ENCODE results near the gene SOX12. TPM values are rescaled to one million over a fixed set of nuclear protein-coding genes. Genes with fewer than 3 reads are reported as not detected.

Gene SOX12
- polyA plus RNA-seq, 3 donors: 0.03 to 0.51 (median 0.12) TPM

DNA sequence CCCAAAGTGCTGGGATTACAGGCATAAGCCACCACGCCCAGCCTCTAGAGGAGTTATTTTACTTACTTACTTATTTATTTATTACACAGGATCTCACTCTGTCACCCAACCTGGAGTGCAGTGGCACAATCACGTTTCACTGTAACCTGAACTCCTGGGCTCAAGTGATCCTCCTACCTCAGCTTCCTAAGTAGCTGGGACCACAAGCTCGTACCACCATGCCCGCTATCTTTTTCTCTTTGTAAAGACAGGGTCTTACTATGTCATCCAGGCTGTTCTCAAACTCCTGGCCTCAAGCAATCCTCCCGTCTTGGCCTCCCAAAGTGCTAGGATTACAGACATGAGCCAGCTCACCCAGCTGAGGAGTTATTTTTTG is 53.6 kb downstream of the SOX12 start:
- no peak overlapping the region for H3K27ac Mint-ChIP-seq

More for the DNA sequence above, 53.6 kb downstream of the SOX12 start:
- Histone ChIP-seq H3K4me3 (replicated peaks in 1 of 3; ENCODE audit: low read depth in 2 of 3, low read length in 3 of 3) (no peak overlapping the region), H3K4me1 (ENCODE audit: control insufficient read depth in 1 of 2, insufficient read depth in 2 of 2, low read length in 2 of 2) (peaks cover 13 to 19% of the 10 kb centered on the region in 2 donors), H3K79me2 (ENCODE audit: insufficient read depth, low read length) (no peaks in the 10 kb centered on the region), H3K4me2 (replicated peaks; ENCODE audit: extremely low read depth, low read length, poor library complexity, severe bottlenecking) (no peak overlapping the region), H3K27me3 (ENCODE audit: control insufficient read depth in 2 of 2, insufficient read depth in 2 of 2, low read length in 2 of 2) (no peaks in the 10 kb centered on the region), H2AFZ (ENCODE audit: insufficient read depth, low read depth, low read length, poor library complexity, severe bottlenecking) (no peak overlapping the region), H3K9me3 (replicated peaks in 1 of 2; ENCODE audit: control insufficient read depth in 1 of 2, insufficient read depth in 1 of 2, low read length in 2 of 2) (no peaks in the 10 kb centered on the region), H3K27ac (ENCODE audit: low read depth in 1 of 2, low read length in 2 of 2) (no peak overlapping the region), H4K20me1 (ENCODE audit: insufficient read depth, low read length) (no peaks in the 10 kb centered on the region), H3K9ac (ENCODE audit: insufficient read depth, low read length, poor library complexity, severe bottlenecking) (no peak overlapping the region), H3K36me3 (replicated peaks in 1 of 2; ENCODE audit: control insufficient read depth in 1 of 2, insufficient read depth in 2 of 2, low read length in 2 of 2) (no peaks in the 10 kb centered on the region)
- H3K9me3 Mint-ChIP-seq: peaks cover 0 to 2% (median 0%) of the 10 kb centered on the region in 7 donors
- no peak overlapping the region for H3K4me3 Mint-ChIP-seq
- H3K4me1 Mint-ChIP-seq: peaks cover 14% of the 10 kb centered on the region
- peaks cover 1 to 4% (median 2%) of the 10 kb centered on the region in 3 donors for H3K27me3 Mint-ChIP-seq (ENCODE audit: low read depth in 3 of 3)
- intact Hi-C loops (cut with micrococcal nuclease): no loop called here
- 90% methylated on average over 3 of the region's 5 CpGs for WGBS (ENCODE audit: insufficient coverage)
- no peak for DNase-seq
- no peak for TF ChIP-seq CTCF (IDR thresholded peaks at IDR 0.05)
- peaks cover 0 to 4% of the 10 kb centered on the region in 2 donors for H3K36me3 Mint-ChIP-seq

Other genes starting within 250 kb of the SOX12 start
- not detected for gene DEFB125, start 237.9 kb upstream of the SOX12 start, polyA plus RNA-seq
- gene DEFB126, start 183.0 kb upstream of the SOX12 start, polyA plus RNA-seq: not detected
- gene DEFB127, start 168.1 kb upstream of the SOX12 start, polyA plus RNA-seq: not detected
- gene DEFB128, start 135.8 kb upstream of the SOX12 start, polyA plus RNA-seq: not detected
- gene DEFB129, start 98.3 kb upstream of the SOX12 start, polyA plus RNA-seq: not detected
- not detected for gene DEFB132, start 67.8 kb upstream of the SOX12 start, polyA plus RNA-seq
- 1 to 10 TPM in 1 of 3 donors, under 1 TPM in 2; 0.28 to 9.3 (median 0.88) TPM for gene C20orf96, start 34.8 kb upstream of the SOX12 start, polyA plus RNA-seq
- 1 to 10 TPM; 4.5 to 9.2 (median 5.6) TPM for gene ZCCHC3, start 28.0 kb upstream of the SOX12 start, polyA plus RNA-seq
- under 1 TPM; 0.09 to 0.73 (median 0.56) TPM for gene NRSN2, start 21.6 kb downstream of the SOX12 start, polyA plus RNA-seq
- 10 to 100 TPM in 1 of 3 donors, 1 to 10 TPM in 2; 8.0 to 17.5 (median 9.4) TPM for gene TRIB3, start 55.2 kb downstream of the SOX12 start, polyA plus RNA-seq
- gene RBCK1, start 82.7 kb downstream of the SOX12 start, polyA plus RNA-seq: 100 to 1,000 TPM in 1 of 3 donors, 10 to 100 TPM in 2; 66.8 to 110 (median 70.8) TPM
- 10 to 100 TPM; 10.5 to 24.7 (median 11.3) TPM for gene TBC1D20, start 137.0 kb downstream of the SOX12 start, polyA plus RNA-seq
- 10 to 100 TPM; 31.7 to 55.5 (median 35.2) TPM for gene CSNK2A1, start 218.2 kb downstream of the SOX12 start, polyA plus RNA-seq